GM18526 (cell line): ENCODE results near the gene PDLIM1.

Experiments used
- POLR2A ChIP-seq: IDR thresholded peaks from 3 replicates; pipeline ENCODE4 v1.6.1; 2011; ENCODE audit not compliant: insufficient read length; ENCODE audit errors: extremely low read depth

The PDLIM1 gene

DNA sequence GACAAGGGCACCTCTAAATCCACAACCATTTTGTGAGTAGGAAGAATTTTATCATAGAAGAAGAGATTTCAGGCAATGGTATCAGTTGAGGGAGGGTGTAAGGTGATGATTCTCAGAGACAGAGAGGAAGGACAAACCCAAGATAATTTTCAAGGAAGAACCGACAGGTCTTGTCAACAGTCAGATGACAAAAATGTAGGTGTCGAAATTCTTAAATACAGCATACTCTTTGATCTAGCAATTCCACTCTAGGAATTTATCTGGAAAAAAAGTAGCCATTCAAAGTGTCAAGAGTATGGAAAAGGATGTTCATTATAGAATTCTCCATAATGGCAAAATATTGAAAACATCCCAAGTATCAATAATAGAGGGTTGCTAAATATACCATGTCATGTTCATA, 14.2 kb upstream of the PDLIM1 start:
- TF ChIP-seq POLR2A, result no peak

DNA sequence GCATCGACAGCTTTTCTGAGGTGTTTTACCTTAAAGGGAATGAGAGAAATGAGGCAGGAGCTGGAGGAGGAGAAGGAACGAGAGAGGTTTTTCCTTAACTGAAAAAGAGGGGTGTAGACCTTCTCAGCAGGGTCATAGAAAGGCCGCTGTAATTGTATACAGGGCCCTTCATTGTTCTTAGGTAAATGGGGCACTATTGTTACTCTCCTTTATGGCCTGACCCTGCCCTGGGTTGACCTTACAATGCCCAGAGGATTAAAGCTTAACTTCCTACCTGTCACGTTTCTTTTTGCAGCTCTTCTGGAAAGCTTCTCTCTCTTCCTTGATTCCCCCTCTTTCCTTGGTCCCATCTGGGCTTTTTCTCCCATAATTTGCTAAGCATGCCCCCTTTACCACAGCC, 13.7 kb upstream of the PDLIM1 start:
- no peak for TF ChIP-seq POLR2A

DNA sequence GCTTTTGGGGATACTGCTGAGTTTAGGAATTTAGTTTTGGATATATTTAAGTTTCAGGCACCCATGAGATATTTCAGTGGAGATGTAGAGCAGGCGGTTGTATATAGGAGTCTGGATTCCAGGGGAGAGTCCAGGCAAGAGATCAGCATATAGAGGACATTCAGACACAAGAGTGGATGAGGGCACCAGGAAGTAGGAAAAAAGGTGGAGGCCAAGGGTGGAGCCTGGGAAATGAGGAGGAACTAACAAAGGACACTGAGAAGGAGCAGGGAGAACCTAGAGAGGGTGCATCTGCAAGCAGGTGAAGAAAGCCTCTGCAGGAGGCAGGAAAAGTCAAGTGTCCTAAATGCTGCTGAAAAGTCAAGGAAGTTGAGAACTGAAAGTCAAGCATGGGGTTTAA, 13.1 kb upstream of the PDLIM1 start:
- TF ChIP-seq POLR2A, result no peak

DNA sequence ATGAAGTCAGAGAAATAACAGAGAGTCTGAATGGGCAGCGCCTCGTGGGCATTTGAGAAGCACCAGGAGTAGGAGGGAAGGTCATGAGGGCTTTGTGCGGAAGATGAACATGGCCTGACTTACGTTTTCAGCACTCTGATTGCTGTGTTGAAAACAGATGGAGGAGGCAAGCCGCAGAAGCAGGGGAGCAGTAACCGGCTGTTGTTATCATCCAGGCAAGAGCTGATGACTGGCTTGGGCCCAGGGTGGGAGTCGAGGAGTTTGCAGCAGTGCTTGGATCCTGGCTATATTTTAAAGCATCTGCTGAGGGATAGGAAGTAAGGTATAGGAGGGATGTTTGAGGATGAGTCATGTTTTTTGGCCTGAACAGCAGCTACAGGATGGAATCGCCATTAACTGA, 12.7 kb upstream of the PDLIM1 start:
- TF ChIP-seq POLR2A, result no peak

DNA sequence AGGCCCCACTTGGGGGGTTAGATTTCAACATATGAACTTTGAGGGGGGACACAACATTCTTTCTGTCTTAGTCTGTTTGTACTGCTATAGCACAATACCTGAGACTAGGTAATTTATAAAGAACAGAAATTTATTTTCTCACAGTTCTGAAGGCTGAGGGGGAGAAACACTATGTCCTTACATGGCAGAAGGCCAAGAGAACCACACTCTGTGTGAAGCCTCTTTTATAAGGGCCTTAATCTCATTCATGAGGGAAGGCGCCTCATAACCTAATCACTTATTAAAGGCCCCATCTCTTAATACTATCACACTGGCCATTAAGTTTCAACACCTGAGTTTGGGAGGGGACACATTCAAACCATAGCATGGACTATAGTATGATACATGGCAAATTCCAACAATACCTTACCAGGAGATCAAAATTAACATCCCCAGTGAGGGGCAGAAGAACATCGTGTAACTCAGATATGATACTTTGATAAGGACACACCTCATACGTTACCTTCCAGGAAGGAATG, 9.3 kb upstream of the PDLIM1 start:
- TF ChIP-seq POLR2A, result no peak

DNA sequence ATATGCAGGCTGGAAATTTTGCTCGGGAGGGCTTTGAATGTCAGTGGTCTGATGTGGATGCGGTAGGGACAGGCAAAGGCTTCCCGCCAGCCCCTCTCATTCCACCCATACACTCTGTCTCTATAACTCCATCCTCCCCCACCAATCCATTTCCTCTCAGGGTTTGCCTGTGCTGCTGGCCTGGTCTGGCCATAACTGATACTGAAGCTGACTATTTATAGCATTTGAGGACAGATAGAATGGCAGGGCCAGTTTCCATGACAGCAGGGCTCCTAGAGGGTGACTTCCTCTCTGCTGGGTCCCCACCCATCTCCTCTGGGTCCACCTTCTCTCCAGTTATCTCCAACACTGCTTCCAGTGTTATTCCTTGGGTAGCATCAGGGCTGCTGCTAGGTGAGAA, 6.6 kb upstream of the PDLIM1 start:
- TF ChIP-seq POLR2A, result no peak

DNA sequence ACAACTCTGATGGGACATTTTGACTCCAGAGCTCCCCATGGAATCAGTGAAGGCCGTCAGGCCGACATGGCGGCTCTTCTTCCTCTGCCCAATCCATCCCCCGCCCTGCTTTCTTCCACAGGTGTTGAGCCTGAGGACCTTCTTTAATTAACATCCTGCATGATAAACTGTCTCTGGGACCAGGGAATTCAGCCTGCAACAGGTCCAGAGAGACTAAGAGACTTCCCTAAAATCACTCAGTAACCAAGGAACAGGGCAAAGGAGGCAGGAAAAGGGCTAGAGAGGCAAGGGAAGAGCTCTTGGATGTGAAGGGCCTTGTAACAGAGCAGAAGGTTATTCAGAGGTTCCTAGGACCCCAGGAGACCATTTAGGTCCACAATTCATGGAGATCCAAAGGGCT, 6.0 kb upstream of the PDLIM1 start:
- no peak for TF ChIP-seq POLR2A

DNA sequence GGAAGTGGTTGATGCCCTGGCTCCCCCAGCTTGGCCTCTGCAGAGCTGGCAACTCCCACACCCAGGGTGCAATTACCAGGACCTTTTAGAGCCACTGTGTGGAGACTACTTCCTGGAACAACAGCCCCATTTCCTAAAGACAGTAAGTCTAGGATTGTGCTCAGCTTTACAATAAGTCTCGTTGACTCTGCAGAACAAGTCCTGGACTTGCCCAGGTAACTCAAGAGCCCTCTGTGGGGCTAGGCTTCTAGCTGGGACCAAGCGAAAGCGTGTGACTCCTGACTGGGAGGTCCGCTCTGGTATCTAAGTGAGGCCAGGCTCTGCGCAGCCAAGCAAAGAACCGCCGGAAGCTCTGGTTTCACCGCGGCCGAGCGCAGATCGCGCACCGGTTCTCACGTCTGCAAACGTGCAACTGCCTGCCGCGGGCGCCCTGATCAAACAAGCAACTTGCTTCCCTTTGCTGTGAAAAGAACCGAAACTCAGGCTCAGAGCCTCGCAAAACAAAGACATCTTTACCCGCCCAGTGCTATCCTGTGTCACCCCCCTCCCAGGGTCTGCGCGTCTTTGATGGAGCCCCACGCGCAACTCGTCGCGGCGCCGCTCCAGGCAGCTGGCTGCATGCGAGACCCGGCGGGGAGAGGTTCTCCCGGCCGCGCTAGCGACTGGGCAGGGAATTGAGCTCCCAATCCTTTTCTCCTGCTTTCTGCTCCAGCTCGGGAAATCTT, 4.4 kb upstream of the PDLIM1 start:
- TF ChIP-seq POLR2A, result peak; percentile 74

DNA sequence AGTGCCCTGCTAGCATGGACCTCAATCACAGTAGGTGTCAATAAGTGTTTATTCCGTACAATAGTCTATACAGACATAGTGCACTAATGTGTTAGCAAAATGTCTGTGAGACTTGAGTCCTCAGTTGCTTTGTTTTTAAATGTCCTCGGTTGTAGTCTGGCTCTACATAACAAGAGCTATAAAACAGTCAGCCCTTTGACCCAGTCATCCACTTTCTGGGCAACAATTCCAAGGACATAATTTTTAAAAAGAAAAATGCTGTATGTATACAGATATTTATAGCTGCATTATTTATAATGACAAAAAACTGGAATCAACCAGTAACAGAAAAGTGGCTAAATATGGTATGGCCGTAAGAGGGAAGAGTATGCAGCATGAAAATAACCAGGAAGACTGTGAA, 2.8 kb upstream of the PDLIM1 start:
- no peak for TF ChIP-seq POLR2A

DNA sequence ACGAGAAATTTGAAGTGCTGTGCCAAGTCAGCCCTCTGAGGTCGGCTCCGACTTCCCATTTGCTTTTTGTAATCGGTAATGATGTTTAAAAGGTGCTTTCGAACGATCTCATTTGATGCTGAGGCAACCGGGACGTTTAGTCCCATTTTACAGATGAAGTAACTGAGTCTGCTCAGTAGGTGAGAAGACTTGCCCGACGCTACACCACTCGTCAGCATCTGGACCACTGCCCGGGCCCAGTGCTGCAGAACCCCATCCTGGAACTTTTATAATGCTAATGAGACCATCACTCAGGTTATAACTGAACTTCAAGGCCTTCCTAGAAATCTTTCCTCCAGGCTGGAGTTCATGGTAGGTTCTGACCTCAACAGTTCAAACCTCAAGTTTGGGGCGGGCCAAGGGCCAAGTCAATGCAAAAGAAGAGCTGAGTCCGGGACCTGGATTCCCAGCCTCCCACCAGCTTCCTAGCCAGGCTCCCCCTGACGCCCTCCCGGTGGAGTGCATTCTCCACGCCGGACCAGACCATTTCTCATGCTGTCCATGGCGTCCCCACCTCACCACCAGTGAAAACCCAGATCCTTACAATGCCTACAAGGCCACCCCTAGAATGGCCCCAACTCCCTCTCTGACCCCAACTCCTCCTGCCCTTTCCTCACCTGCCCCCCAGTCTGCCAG, 699 bp upstream of the PDLIM1 start:
- no peak for TF ChIP-seq POLR2A

DNA sequence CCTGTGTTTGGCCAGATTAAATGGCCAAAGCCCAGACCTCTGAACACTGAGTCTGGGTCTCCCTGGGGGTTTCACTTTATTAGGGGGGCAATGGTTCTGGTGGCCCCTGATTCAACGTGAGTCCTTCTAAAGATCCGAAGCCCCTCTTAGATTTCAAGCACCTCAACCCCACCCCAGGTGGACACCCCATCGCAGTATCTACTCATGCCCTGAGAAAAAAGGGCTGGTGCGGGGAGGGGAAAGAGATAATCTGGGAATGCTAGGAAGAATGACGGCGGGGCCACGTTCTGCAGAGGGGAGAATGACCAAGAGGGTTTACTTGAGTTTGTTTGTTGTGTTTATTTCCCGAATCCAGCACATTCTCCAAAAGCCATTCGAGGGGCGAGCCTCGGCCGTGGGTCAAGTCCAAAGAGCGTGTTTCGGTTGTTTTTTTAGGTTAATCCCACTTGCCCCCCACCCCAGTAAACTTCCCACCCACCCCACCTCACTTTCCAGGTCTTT, 832 bp downstream of the PDLIM1 start:
- no peak for TF ChIP-seq POLR2A

DNA sequence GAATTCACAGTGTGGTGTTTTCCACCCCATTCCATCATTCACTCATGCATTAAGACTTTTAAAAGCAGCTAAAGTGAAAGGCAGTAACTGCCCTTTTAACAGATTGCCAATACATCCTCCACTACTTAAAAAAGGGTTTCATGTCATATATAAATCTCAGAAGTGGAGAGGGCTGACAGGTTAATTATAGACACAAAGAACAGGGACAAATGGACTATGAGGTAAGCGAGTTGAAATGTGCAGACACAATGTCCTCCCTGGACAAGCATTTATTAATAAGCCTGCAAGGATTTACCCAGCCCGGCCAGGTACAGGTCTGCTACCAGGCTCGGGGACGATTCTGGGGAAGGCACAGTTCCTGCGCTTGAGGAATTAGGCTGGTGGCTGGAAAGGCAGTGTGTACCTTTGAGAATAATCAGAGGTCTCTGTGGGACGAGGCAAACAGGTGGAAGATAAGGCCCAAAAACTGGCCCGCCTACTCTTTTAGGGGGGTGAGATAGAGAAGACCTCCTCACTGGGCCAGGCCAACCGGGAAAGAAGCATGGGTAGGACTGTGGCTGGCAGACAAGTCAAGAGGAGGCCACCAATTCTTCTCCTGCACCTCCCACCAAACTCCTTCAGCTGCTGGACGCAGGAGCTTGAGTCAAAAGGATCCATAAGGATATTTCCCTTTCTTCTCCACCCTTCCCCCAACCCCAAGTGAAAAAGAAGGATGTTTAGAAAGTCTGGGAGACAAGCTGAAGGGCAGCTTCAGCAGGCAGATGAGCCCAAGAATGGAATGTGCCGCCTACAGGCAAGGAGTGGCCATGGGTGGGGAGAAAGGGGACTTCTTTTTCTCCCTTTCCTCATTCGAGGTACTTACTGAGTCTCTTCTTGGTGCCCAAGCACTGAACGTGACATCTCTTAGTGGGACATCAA, 1.5 kb downstream of the PDLIM1 start:
- no peak for TF ChIP-seq POLR2A

DNA sequence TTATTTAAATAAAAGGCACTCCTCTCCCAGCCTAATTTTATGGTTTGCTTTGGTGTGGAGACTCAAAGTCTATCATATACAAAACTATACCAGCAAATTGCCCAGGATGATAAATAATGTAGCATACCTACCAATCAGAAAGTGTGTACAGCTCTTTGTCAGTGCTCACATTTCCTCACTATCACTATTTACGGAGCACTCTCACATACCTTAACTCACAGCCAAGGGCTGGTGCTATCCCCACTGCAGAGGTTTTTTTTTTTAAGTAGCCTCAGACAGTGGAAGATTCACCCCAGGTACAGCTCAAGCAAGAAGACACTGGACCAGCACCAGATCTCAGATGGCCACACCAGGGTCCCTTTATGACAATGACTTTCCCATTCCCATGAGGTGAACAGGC, 2.5 kb downstream of the PDLIM1 start:
- no peak for TF ChIP-seq POLR2A

DNA sequence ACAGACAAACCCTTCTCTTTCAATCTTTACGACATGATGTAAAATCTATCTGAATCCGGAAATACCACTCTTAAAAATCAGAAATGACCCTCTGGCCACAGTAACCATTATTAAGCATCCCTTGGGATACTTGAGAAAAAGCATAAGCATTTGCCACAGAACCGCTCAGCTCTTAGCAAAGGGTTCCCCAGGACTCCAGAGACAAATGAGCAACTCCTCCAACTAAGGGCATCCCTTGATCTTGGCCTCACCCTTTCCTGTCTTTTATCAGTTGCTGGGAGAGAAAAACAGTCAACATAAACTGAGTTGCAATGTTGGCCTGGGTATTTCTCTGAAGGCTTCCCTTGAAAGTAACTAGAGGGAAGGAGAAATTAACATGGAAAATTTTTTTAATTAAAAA, 3.5 kb downstream of the PDLIM1 start:
- no peak for TF ChIP-seq POLR2A

DNA sequence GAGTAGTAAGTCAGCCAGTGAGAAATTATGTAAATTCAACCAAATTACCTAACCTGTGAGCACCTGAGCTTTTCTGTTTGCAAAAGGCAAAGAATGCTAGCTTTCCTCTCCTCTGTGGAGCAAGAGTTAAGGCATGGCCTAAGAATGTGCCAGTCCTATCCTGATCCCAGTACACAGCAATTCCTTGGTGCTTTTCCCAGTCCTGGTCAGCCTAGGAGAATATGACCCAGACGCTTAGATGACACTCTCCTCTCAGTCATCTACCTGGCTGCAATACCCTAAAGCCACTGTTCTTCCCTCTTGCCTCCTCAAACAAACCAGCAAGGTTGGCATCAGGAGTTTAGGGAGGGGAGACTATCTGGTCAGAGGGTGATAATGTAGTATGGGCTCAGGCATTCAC, 4.1 kb downstream of the PDLIM1 start:
- TF ChIP-seq POLR2A, result no peak
